ENCODE data around the gene CLASRP.

- TF ChIP-seq, protein P1, sequence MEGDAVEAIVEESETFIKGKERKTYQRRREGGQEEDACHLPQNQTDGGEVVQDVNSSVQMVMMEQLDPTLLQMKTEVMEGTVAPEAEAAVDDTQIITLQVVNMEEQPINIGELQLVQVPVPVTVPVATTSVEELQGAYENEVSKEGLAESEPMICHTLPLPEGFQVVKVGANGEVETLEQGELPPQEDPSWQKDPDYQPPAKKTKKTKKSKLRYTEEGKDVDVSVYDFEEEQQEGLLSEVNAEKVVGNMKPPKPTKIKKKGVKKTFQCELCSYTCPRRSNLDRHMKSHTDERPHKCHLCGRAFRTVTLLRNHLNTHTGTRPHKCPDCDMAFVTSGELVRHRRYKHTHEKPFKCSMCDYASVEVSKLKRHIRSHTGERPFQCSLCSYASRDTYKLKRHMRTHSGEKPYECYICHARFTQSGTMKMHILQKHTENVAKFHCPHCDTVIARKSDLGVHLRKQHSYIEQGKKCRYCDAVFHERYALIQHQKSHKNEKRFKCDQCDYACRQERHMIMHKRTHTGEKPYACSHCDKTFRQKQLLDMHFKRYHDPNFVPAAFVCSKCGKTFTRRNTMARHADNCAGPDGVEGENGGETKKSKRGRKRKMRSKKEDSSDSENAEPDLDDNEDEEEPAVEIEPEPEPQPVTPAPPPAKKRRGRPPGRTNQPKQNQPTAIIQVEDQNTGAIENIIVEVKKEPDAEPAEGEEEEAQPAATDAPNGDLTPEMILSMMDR (conservative IDR thresholded peaks at IDR 0.05; ENCODE audit: low read length), result no peak
- TF ChIP-seq EZH2phosphoT487 (IDR thresholded peaks at IDR 0.05; ENCODE audit: borderline replicate concordance), result no peak
These were observed 28.2 kb downstream of the CLASRP start for GRCh38 chr19:45066921-45067661.
